ENCODE results near the gene RTF2. TPM values are rescaled to one million over a fixed set of nuclear protein-coding genes. Genes with fewer than 3 reads are reported as not detected.
A peak's percentile ranks its signal among the peaks of the same experiment; 100 is the strongest.

RTF2 gene
- total and polyA plus RNA-seq, 2 donors (not counting 1 experiment from before 2014, with no cell fraction given), result 100 to 107 TPM

- DNase-seq (ENCODE audit: low read depth in 2 of 2), result peak; percentile 40 to 79
- Histone ChIP-seq H3K4me2 (ENCODE audit: extremely low read depth, insufficient read depth, low read length) (peak overlapping the region; percentile 26), H4K20me1 (ENCODE audit: control insufficient read depth, extremely low read depth, insufficient read depth, low read length) (no peaks in the 10 kb centered on the region), H3K79me2 (ENCODE audit: control insufficient read depth, insufficient read depth, low read length) (peaks cover 3% of the 10 kb centered on the region), H3K9me3 (ENCODE audit: control insufficient read depth, insufficient read depth, low read depth, low read length) (no peaks in the 10 kb centered on the region), H3K36me3 (ENCODE audit: control insufficient read depth, insufficient read depth, low read length) (peaks cover 14% of the 10 kb centered on the region), H3K9ac (ENCODE audit: insufficient read depth, low read length) (peak overlapping the region; percentile 58), H2AFZ (ENCODE audit: low read length) (peak overlapping the region; percentile 30), H3K4me3 (replicated peaks in 1 of 4; ENCODE audit: control extremely low read depth in 1 of 4, insufficient read depth in 1 of 4, low read depth in 3 of 4, low read length in 4 of 4) (no peak overlapping the region), H3K27me3 (ENCODE audit: control insufficient read depth, insufficient read depth, low read length) (no peaks in the 10 kb centered on the region), H3K4me1 (ENCODE audit: control insufficient read depth, extremely low read depth, insufficient read depth, low read length) (peaks cover 32% of the 10 kb centered on the region), H3K27ac (ENCODE audit: insufficient read depth, low read length) (peak overlapping the region; percentile 73)
- TF ChIP-seq EZH2 (IDR thresholded peaks at IDR 0.05; ENCODE audit: low read length, missing control alignments) (no peak), CTCF (conservative IDR thresholded peaks at IDR 0.05 in 1 of 2, IDR thresholded peaks at IDR 0.05 in 1 of 2; ENCODE audit: low read depth in 1 of 2, low read length in 2 of 2) (no peak)
Observed at GRCh38 chr20:56443654-56444540, 24.5 kb upstream of the RTF2 start.

- H3K9me3 ChIP-seq (ENCODE audit: control insufficient read depth, insufficient read depth, low read depth, low read length), result no peaks in the 10 kb centered on the region
- no peak overlapping the region for H3K4me3 ChIP-seq (replicated peaks in 1 of 4; ENCODE audit: control extremely low read depth in 1 of 4, insufficient read depth in 1 of 4, low read depth in 3 of 4, low read length in 4 of 4)
Observed at GRCh38 chr20:56445130-56445529, 23.3 kb upstream of the RTF2 start.

More at GRCh38 chr20:56445130-56445529, 23.3 kb upstream of the RTF2 start:
- Histone ChIP-seq H3K79me2 (ENCODE audit: control insufficient read depth, insufficient read depth, low read length) (peaks cover 3% of the 10 kb centered on the region), H3K27ac (ENCODE audit: insufficient read depth, low read length) (no peak overlapping the region), H3K36me3 (ENCODE audit: control insufficient read depth, insufficient read depth, low read length) (peaks cover 14% of the 10 kb centered on the region), H3K9ac (ENCODE audit: insufficient read depth, low read length) (no peak overlapping the region), H4K20me1 (ENCODE audit: control insufficient read depth, extremely low read depth, insufficient read depth, low read length) (no peaks in the 10 kb centered on the region), H2AFZ (ENCODE audit: low read length) (no peak overlapping the region), H3K4me2 (ENCODE audit: extremely low read depth, insufficient read depth, low read length) (no peak overlapping the region), H3K27me3 (ENCODE audit: control insufficient read depth, insufficient read depth, low read length) (no peaks in the 10 kb centered on the region), H3K4me1 (ENCODE audit: control insufficient read depth, extremely low read depth, insufficient read depth, low read length) (peaks cover 26% of the 10 kb centered on the region)
- TF ChIP-seq CTCF (conservative IDR thresholded peaks at IDR 0.05 in 1 of 2, IDR thresholded peaks at IDR 0.05 in 1 of 2; ENCODE audit: low read depth in 1 of 2, low read length in 2 of 2) (no peak), EZH2 (IDR thresholded peaks at IDR 0.05; ENCODE audit: low read length, missing control alignments) (no peak)
- no peak for DNase-seq (ENCODE audit: low read depth in 2 of 2)
